SK-N-SH treated with all-trans-retinoic acid at 6 μM for 48 hours (cell line): ENCODE data around the gene ATP6V0E2.

Source experiments
- ATAC-seq: fragments of 200-7000 bp; cut with Tn5 transposase; 3 replicates; pipeline ENCODE4 v1.9.1; 2020; ENCODE audit warnings: mild to moderate bottlenecking, moderate library complexity
- ARNTL ChIP-seq: fragments of 450-650 bp; formaldehyde crosslinking; IDR thresholded peaks from 2 replicates; pipeline ENCODE4 v1.5.0; 2020; ENCODE audit warnings: low read depth, mild to moderate bottlenecking, moderate library complexity, borderline replicate concordance
- BACH2 ChIP-seq: fragments of 250-450 bp; sonication (Bioruptor Pico); IDR thresholded peaks from 2 replicates; pipeline ENCODE4 v1.9.0; 2021; ENCODE audit warnings: mild to moderate bottlenecking, borderline replicate concordance
- CSDC2 ChIP-seq: fragments of 250-450 bp; sonication (Bioruptor Pico); IDR thresholded peaks from 2 replicates; pipeline ENCODE4 v1.5.0; 2020; ENCODE audit warnings: mild to moderate bottlenecking, moderate library complexity
- ESRRG ChIP-seq: fragments of 250-450 bp; sonication (Bioruptor Pico); IDR thresholded peaks from 2 replicates; pipeline ENCODE4 v1.6.1; 2021; ENCODE audit warnings: mild to moderate bottlenecking
- GLIS3 ChIP-seq: fragments of 250-450 bp; sonication (Bioruptor Pico); IDR thresholded peaks from 2 replicates; pipeline ENCODE4 v1.5.0; 2020; ENCODE audit warnings: mild to moderate bottlenecking, moderate library complexity
- ISL1 ChIP-seq: fragments of 250-450 bp; sonication (Bioruptor Pico); IDR thresholded peaks from 2 replicates; pipeline ENCODE4 v2.1.2; 2022; ENCODE audit warnings: mild to moderate bottlenecking, moderate library complexity
- OSR1 ChIP-seq: fragments of 250-450 bp; sonication (Bioruptor Pico); IDR thresholded peaks from 2 replicates; pipeline ENCODE4 v1.8.0; 2022; ENCODE audit warnings: moderate library complexity, mild to moderate bottlenecking, inconsistent platforms
- PPARA ChIP-seq: fragments of 250-450 bp; sonication (Bioruptor Pico); IDR thresholded peaks from 2 replicates; pipeline ENCODE4 v1.5.0; 2020; ENCODE audit warnings: mild to moderate bottlenecking, borderline replicate concordance
- RARB ChIP-seq: fragments of 250-450 bp; sonication (Bioruptor Pico); IDR thresholded peaks from 2 replicates; pipeline ENCODE4 v1.8.0; 2021; ENCODE audit warnings: mild to moderate bottlenecking, moderate library complexity
- SNAI2 ChIP-seq: fragments of 250-450 bp; sonication (Bioruptor Pico); IDR thresholded peaks from 2 replicates; pipeline ENCODE4 v1.5.0; 2020; ENCODE audit warnings: mild to moderate bottlenecking, moderate library complexity
- TCF4 ChIP-seq: fragments of 250-450 bp; sonication (Bioruptor Pico); IDR thresholded peaks from 2 replicates; pipeline ENCODE4 v1.8.0; 2021; ENCODE audit warnings: mild to moderate bottlenecking, moderate library complexity, borderline replicate concordance
- TOX ChIP-seq: fragments of 250-450 bp; sonication (Bioruptor Pico); IDR thresholded peaks from 2 replicates; pipeline ENCODE4 v1.8.0; 2021; ENCODE audit warnings: mild to moderate bottlenecking, moderate library complexity, borderline replicate concordance
- ZFP3 ChIP-seq: fragments of 250-450 bp; sonication (Bioruptor Pico); IDR thresholded peaks from 2 replicates; pipeline ENCODE4 v1.5.0; 2020; ENCODE audit warnings: mild to moderate bottlenecking, moderate library complexity
- ZFP30 ChIP-seq: fragments of 450-650 bp; formaldehyde crosslinking; IDR thresholded peaks from 2 replicates; pipeline ENCODE4 v1.5.0; 2022; ENCODE audit warnings: mild to moderate bottlenecking, moderate library complexity
- ZNF565 ChIP-seq: fragments of 450-650 bp; formaldehyde crosslinking; conservative IDR thresholded peaks from 2 replicates; pipeline ENCODE4 v1.5.0; 2020; ENCODE audit warnings: low read depth, mild to moderate bottlenecking, moderate library complexity
- ZNF70 ChIP-seq: fragments of 450-650 bp; formaldehyde crosslinking; IDR thresholded peaks from 2 replicates; pipeline ENCODE4 v1.5.0; 2020; ENCODE audit warnings: mild to moderate bottlenecking, moderate library complexity
- ZNF8 ChIP-seq: fragments of 450-650 bp; formaldehyde crosslinking; IDR thresholded peaks from 2 replicates; pipeline ENCODE4 v1.5.0; 2020; ENCODE audit warnings: mild to moderate bottlenecking, moderate library complexity
- TF ChIP-seq, protein P1 (sequence below): fragments of 250-450 bp; sonication (Bioruptor Pico); IDR thresholded peaks from 2 replicates; pipeline ENCODE4 v1.8.0; 2020; ENCODE audit warnings: mild to moderate bottlenecking, moderate library complexity, borderline replicate concordance
- TF ChIP-seq, protein P2 (sequence below): fragments of 250-450 bp; sonication (Bioruptor Pico); IDR thresholded peaks from 2 replicates; pipeline ENCODE4 v1.8.0; 2021; ENCODE audit warnings: low read depth, mild to moderate bottlenecking, moderate library complexity, borderline replicate concordance
- TF ChIP-seq, protein P3 (sequence below): fragments of 250-450 bp; sonication (Bioruptor Pico); IDR thresholded peaks from 2 replicates; pipeline ENCODE4 v1.5.1; 2021; ENCODE audit warnings: mild to moderate bottlenecking, moderate library complexity
- TF ChIP-seq, protein P4 (sequence below): fragments of 250-450 bp; sonication (Bioruptor Pico); IDR thresholded peaks from 2 replicates; pipeline ENCODE4 v1.5.0; 2020; ENCODE audit warnings: mild to moderate bottlenecking, moderate library complexity
- TF ChIP-seq, protein P5 (sequence below): fragments of 250-450 bp; sonication (Bioruptor Pico); IDR thresholded peaks from 2 replicates; pipeline ENCODE4 v1.5.1; 2020; ENCODE audit warnings: low read depth, mild to moderate bottlenecking, moderate library complexity

ATP6V0E2 gene

DNA sequence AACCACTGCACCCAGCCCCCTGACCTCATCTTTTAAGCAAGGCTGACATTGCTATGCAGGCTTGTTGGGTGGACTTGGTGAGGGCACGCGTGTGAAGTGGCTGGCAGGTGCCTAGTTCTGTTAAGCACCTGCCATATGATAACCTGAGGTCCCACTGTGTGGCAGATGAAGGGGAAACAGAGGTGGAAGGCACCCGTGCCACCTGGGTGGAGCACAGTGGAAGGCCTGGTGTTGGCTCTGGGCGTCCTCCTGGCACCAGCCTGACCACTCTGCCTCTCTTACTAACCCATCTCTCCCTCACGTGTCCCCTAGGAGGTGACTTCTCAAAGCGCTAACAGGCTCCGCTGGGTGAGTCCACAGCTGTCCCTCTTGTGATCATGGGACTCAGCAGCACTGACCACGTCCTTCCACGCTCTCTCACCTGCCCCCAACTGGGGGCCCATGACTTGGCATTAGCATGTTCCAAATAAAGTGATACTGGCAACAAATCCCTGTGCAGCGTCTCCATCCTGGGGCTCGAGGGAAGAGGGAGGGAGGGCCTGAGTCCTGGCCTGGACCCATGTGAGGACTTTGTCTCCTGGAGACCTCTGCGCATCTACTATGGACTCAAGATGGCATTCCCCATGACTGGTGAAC is 40.2 kb upstream of the ATP6V0E2 start:
- TF ChIP-seq BACH2 (no peak), GLIS3 (CRISPR knock-in tag) (no peak), PPARA (CRISPR knock-in tag) (no peak), ZNF8 (CRISPR knock-in tag) (no peak), ZFP3 (CRISPR knock-in tag) (no peak), ZNF565 (no peak), ESRRG (no peak), TOX (CRISPR knock-in tag) (no peak), TCF4 (CRISPR knock-in tag) (no peak), RARB (CRISPR knock-in tag) (no peak), CSDC2 (CRISPR knock-in tag) (no peak), OSR1 (CRISPR knock-in tag) (no peak), ARNTL (CRISPR knock-in tag) (no peak)
- TF ChIP-seq, protein P1, sequence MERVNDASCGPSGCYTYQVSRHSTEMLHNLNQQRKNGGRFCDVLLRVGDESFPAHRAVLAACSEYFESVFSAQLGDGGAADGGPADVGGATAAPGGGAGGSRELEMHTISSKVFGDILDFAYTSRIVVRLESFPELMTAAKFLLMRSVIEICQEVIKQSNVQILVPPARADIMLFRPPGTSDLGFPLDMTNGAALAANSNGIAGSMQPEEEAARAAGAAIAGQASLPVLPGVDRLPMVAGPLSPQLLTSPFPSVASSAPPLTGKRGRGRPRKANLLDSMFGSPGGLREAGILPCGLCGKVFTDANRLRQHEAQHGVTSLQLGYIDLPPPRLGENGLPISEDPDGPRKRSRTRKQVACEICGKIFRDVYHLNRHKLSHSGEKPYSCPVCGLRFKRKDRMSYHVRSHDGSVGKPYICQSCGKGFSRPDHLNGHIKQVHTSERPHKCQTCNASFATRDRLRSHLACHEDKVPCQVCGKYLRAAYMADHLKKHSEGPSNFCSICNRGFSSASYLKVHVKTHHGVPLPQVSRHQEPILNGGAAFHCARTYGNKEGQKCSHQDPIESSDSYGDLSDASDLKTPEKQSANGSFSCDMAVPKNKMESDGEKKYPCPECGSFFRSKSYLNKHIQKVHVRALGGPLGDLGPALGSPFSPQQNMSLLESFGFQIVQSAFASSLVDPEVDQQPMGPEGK, result no peak
- TF ChIP-seq, protein P2, sequence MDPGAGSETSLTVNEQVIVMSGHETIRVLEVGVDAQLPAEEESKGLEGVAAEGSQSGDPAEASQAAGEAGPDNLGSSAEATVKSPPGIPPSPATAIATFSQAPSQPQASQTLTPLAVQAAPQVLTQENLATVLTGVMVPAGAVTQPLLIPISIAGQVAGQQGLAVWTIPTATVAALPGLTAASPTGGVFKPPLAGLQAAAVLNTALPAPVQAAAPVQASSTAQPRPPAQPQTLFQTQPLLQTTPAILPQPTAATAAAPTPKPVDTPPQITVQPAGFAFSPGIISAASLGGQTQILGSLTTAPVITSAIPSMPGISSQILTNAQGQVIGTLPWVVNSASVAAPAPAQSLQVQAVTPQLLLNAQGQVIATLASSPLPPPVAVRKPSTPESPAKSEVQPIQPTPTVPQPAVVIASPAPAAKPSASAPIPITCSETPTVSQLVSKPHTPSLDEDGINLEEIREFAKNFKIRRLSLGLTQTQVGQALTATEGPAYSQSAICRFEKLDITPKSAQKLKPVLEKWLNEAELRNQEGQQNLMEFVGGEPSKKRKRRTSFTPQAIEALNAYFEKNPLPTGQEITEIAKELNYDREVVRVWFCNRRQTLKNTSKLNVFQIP (CRISPR knock-in tag), result no peak
- TF ChIP-seq, protein P3, sequence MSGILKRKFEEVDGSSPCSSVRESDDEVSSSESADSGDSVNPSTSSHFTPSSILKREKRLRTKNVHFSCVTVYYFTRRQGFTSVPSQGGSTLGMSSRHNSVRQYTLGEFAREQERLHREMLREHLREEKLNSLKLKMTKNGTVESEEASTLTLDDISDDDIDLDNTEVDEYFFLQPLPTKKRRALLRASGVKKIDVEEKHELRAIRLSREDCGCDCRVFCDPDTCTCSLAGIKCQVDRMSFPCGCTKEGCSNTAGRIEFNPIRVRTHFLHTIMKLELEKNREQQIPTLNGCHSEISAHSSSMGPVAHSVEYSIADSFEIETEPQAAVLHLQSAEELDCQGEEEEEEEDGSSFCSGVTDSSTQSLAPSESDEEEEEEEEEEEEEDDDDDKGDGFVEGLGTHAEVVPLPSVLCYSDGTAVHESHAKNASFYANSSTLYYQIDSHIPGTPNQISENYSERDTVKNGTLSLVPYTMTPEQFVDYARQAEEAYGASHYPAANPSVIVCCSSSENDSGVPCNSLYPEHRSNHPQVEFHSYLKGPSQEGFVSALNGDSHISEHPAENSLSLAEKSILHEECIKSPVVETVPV, result no peak
- TF ChIP-seq, protein P4, sequence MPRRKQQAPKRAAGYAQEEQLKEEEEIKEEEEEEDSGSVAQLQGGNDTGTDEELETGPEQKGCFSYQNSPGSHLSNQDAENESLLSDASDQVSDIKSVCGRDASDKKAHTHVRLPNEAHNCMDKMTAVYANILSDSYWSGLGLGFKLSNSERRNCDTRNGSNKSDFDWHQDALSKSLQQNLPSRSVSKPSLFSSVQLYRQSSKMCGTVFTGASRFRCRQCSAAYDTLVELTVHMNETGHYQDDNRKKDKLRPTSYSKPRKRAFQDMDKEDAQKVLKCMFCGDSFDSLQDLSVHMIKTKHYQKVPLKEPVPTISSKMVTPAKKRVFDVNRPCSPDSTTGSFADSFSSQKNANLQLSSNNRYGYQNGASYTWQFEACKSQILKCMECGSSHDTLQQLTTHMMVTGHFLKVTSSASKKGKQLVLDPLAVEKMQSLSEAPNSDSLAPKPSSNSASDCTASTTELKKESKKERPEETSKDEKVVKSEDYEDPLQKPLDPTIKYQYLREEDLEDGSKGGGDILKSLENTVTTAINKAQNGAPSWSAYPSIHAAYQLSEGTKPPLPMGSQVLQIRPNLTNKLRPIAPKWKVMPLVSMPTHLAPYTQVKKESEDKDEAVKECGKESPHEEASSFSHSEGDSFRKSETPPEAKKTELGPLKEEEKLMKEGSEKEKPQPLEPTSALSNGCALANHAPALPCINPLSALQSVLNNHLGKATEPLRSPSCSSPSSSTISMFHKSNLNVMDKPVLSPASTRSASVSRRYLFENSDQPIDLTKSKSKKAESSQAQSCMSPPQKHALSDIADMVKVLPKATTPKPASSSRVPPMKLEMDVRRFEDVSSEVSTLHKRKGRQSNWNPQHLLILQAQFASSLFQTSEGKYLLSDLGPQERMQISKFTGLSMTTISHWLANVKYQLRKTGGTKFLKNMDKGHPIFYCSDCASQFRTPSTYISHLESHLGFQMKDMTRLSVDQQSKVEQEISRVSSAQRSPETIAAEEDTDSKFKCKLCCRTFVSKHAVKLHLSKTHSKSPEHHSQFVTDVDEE (CRISPR knock-in tag), result no peak
- TF ChIP-seq, protein P5, sequence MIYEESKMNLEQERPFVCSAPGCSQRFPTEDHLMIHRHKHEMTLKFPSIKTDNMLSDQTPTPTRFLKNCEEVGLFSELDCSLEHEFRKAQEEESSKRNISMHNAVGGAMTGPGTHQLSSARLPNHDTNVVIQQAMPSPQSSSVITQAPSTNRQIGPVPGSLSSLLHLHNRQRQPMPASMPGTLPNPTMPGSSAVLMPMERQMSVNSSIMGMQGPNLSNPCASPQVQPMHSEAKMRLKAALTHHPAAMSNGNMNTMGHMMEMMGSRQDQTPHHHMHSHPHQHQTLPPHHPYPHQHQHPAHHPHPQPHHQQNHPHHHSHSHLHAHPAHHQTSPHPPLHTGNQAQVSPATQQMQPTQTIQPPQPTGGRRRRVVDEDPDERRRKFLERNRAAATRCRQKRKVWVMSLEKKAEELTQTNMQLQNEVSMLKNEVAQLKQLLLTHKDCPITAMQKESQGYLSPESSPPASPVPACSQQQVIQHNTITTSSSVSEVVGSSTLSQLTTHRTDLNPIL, result no peak
- ATAC-seq, result no peak

DNA sequence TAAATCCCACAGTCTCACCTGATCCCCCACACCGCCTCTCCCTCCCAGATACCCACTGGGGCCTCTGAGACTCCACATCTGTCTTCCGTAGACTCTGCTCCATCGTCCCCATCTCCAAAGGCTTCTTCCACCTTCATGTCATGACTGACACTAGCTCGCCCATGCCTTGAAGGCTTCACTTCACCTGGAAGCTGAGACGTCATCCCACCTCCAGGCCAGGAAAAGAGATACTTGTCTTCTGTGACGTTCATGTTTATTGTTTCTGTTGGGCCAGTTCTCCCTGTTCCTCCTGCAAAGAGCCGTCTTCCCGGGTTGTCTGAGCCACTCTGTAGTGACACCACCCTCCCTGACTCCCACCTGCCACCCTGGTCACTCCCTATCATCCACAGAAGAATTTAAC is 39.2 kb upstream of the ATP6V0E2 start:
- no peak for ATAC-seq
- TF ChIP-seq OSR1 (CRISPR knock-in tag), result no peak
- no peak for TF ChIP-seq SNAI2
- TF ChIP-seq, protein P2 (CRISPR knock-in tag), result no peak
- no peak for TF ChIP-seq BACH2
- no peak for TF ChIP-seq ZFP3 (CRISPR knock-in tag)
- no peak for TF ChIP-seq PPARA (CRISPR knock-in tag)
- TF ChIP-seq ZNF8 (CRISPR knock-in tag), result no peak
- TF ChIP-seq ZNF70, result no peak
- no peak for TF ChIP-seq ARNTL (CRISPR knock-in tag)
- TF ChIP-seq GLIS3 (CRISPR knock-in tag), result no peak
- TF ChIP-seq ISL1 (CRISPR knock-in tag), result no peak
- no peak for TF ChIP-seq ZNF565
- TF ChIP-seq, protein P3, result no peak
- no peak for TF ChIP-seq ZFP30 (CRISPR knock-in tag)
- TF ChIP-seq CSDC2 (CRISPR knock-in tag), result no peak
- TF ChIP-seq, protein P4 (CRISPR knock-in tag), result no peak
